ENCODE measurements around the gene CSRNP2. TPM values are rescaled to one million over a fixed set of nuclear protein-coding genes. Genes with fewer than 3 reads are reported as not detected.

The CSRNP2 gene
- total RNA-seq, 1 experiment from 2014 or later, result 44.0 TPM

GRCh38 chr12:51033048-51033447, 50.3 kb downstream of the CSRNP2 start:
- Histone ChIP-seq H3K27me3 (replicated peaks; ENCODE audit: control insufficient read depth, insufficient read depth, low read length) (no peaks in the 10 kb centered on the region), H3K4me3 (ENCODE audit: low read depth, low read length) (no peak overlapping the region), H3K4me1 (peaks cover 12% of the 10 kb centered on the region), H3K9me3 (no peaks in the 10 kb centered on the region), H3K36me3 (ENCODE audit: control insufficient read depth, insufficient read depth, low read length) (no peaks in the 10 kb centered on the region)
- no peak overlapping the region for H3K27ac Mint-ChIP-seq (ENCODE audit: unreplicated experiment)
- BruUV-seq (replicated peaks), result no TSS peak
- no peaks in the 10 kb centered on the region for H3K36me3 Mint-ChIP-seq (ENCODE audit: insufficient read depth, unreplicated experiment)
- no peaks in the 10 kb centered on the region for H3K9me3 Mint-ChIP-seq (ENCODE audit: unreplicated experiment)
- H3K27me3 Mint-ChIP-seq (ENCODE audit: insufficient read depth, unreplicated experiment), result no peaks in the 10 kb centered on the region
- intact Hi-C loops (cut with micrococcal nuclease; ENCODE audit: unreplicated experiment), result no loop called here
- H3K4me1 Mint-ChIP-seq (ENCODE audit: low read depth, unreplicated experiment), result peaks cover 8% of the 10 kb centered on the region
- no peak for DNase-seq
- no peak overlapping the region for H3K4me3 Mint-ChIP-seq (ENCODE audit: unreplicated experiment)
- TF ChIP-seq CTCF (IDR thresholded peaks at IDR 0.05; ENCODE audit: insufficient read depth in 1 of 2, low read depth in 1 of 2, low read length in 1 of 2, severe bottlenecking in 1 of 2, unreplicated experiment in 1 of 2), result no peak
- CTCF ChIA-PET, result interaction anchor here (0.6 kb wide), 1 partner anchor 950 kb away, joined by 3 read pairs; no protein-coding TSS in a partner anchor
- POLR2A ChIA-PET, result no interaction called here

- Mint-ChIP-seq H3K27ac (ENCODE audit: unreplicated experiment) (peak overlapping the region; percentile 46), H3K9me3 (ENCODE audit: unreplicated experiment) (no peaks in the 10 kb centered on the region), H3K4me1 (ENCODE audit: low read depth, unreplicated experiment) (peaks cover 30% of the 10 kb centered on the region), H3K27me3 (ENCODE audit: insufficient read depth, unreplicated experiment) (no peaks in the 10 kb centered on the region), H3K4me3 (ENCODE audit: unreplicated experiment) (peak overlapping the region; percentile 82), H3K36me3 (ENCODE audit: insufficient read depth, unreplicated experiment) (peaks cover 18% of the 10 kb centered on the region)
- peak; percentile 53 to 69 for DNase-seq
- Histone ChIP-seq H3K4me3 (ENCODE audit: low read depth, low read length) (peak overlapping the region; percentile 29), H3K9me3 (no peaks in the 10 kb centered on the region), H3K36me3 (ENCODE audit: control insufficient read depth, insufficient read depth, low read length) (no peaks in the 10 kb centered on the region), H3K4me1 (peaks cover 27% of the 10 kb centered on the region), H3K27me3 (replicated peaks; ENCODE audit: control insufficient read depth, insufficient read depth, low read length) (no peaks in the 10 kb centered on the region)
- no TSS peak for BruUV-seq (replicated peaks)
- intact Hi-C loops (cut with micrococcal nuclease; ENCODE audit: unreplicated experiment), result loop anchor here (1.0 to 2.0 kb wide), 5 partner anchors 23 to 263 kb away; partner anchors contain the start of gene HIGD1C
- TF ChIP-seq CTCF (IDR thresholded peaks at IDR 0.05; ENCODE audit: insufficient read depth in 1 of 2, low read depth in 1 of 2, low read length in 1 of 2, severe bottlenecking in 1 of 2, unreplicated experiment in 1 of 2), result no peak
- ChIA-PET CTCF (interaction anchor here (0.9 to 3.8 kb wide), 8 partner anchors 24 to 313 kb away, joined by 3 to 67 read pairs (median 9); partner anchors contain the start of gene POU6F1), POLR2A (interaction anchor here (0.5 to 1.9 kb wide), 7 partner anchors 17 to 210 kb away, joined by 3 to 11 read pairs (median 4); partner anchors contain the start of genes CSRNP2, DAZAP2 and POU6F1)
Observed at GRCh38 chr12:51028813-51029150, 54.6 kb downstream of the CSRNP2 start.

- Mint-ChIP-seq H3K36me3 (ENCODE audit: insufficient read depth, unreplicated experiment) (peaks cover 18% of the 10 kb centered on the region), H3K27ac (ENCODE audit: unreplicated experiment) (peak overlapping the region; percentile 46), H3K4me3 (ENCODE audit: unreplicated experiment) (peak overlapping the region; percentile 82), H3K27me3 (ENCODE audit: insufficient read depth, unreplicated experiment) (no peaks in the 10 kb centered on the region), H3K9me3 (ENCODE audit: unreplicated experiment) (no peaks in the 10 kb centered on the region), H3K4me1 (ENCODE audit: low read depth, unreplicated experiment) (peaks cover 30% of the 10 kb centered on the region)
- Histone ChIP-seq H3K4me3 (ENCODE audit: low read depth, low read length) (peak overlapping the region; percentile 86), H3K36me3 (ENCODE audit: control insufficient read depth, insufficient read depth, low read length) (no peaks in the 10 kb centered on the region), H3K9me3 (no peaks in the 10 kb centered on the region), H3K27me3 (replicated peaks; ENCODE audit: control insufficient read depth, insufficient read depth, low read length) (no peaks in the 10 kb centered on the region), H3K4me1 (peaks cover 32% of the 10 kb centered on the region)
- BruUV-seq (replicated peaks), result no TSS peak
- DNase-seq, result peak; percentile 83 to 84
- intact Hi-C loops (cut with micrococcal nuclease; ENCODE audit: unreplicated experiment), result loop anchor here (1.0 to 2.0 kb wide), 5 partner anchors 23 to 263 kb away; partner anchors contain the start of gene HIGD1C
- peak; percentile 53 to 72 for TF ChIP-seq CTCF (IDR thresholded peaks at IDR 0.05; ENCODE audit: insufficient read depth in 1 of 2, low read depth in 1 of 2, low read length in 1 of 2, severe bottlenecking in 1 of 2, unreplicated experiment in 1 of 2)
- POLR2A ChIA-PET, result interaction anchor here (0.5 to 1.9 kb wide), 12 partner anchors 18 to 241 kb away, joined by 3 to 11 read pairs (median 3); partner anchors contain the start of genes CSRNP2, DAZAP2 and LETMD1
- CTCF ChIA-PET, result interaction anchor here (0.5 to 3.8 kb wide), 17 partner anchors 9 to 313 kb away, joined by 3 to 67 read pairs (median 4); partner anchors contain the start of genes ATF1 and POU6F1
Observed at GRCh38 chr12:51028126-51028812, 55.1 kb downstream of the CSRNP2 start.

Measured in Caco-2 (cell line).